Cardiac muscle cell (in vitro differentiated cells and primary cell): Measurements from ENCODE around the gene PGA5. TPM values are rescaled to one million over a fixed set of nuclear protein-coding genes. Genes with fewer than 3 reads are reported as not detected.

Experiments used
- DNase-seq, 2 donors: peaks; one replicate each; pipeline versions ENCODE4 v3.0.0 to v3.0.0-alpha.2; 2010 to 2017; ENCODE audit warnings: low read depth in 1 of 2, low spot score in 1 of 2
- H3K27ac ChIP-seq: fragments of 200-600 bp; sonication (generic); 2 replicates; pipeline ENCODE4 v1.5.1; 2016
- H3K27me3 ChIP-seq: fragments of 200-600 bp; sonication (generic); 2 replicates; pipeline ENCODE4 v1.6.0; 2016; ENCODE audit warnings: control low read depth
- H3K36me3 ChIP-seq: fragments of 200-600 bp; sonication (generic); 2 replicates; pipeline ENCODE4 v1.5.1; 2016; ENCODE audit warnings: control low read depth
- H3K4me1 ChIP-seq: fragments of 200-600 bp; sonication (generic); 2 replicates; pipeline ENCODE4 v1.8.1; 2017; ENCODE audit warnings: low read depth, mild to moderate bottlenecking, mixed run types
- H3K4me3 ChIP-seq: fragments of 200-600 bp; sonication (generic); 2 replicates; pipeline ENCODE4 v1.5.1; 2016; ENCODE audit warnings: mild to moderate bottlenecking
- H3K9me3 ChIP-seq: fragments of 200-600 bp; sonication (generic); 2 replicates; pipeline ENCODE4 v1.5.1; 2017; ENCODE audit warnings: low read depth, mild to moderate bottlenecking, control low read depth
- polyA plus RNA-seq: library from polyadenylated mRNA; unstranded; fragments of >200 nt; fragmentation: Nextera tagmentation; extraction: Ambion mirVana; gene quantifications from 2 replicates; pipeline ENCODE4 v1.2.1, GENCODE V29; 2016
- total RNA-seq: library from RNA; depleted of rRNA; stranded (reverse); fragments of >200 nt; gene quantifications from 2 replicates; pipeline ENCODE4 v1.2.3, GENCODE V29; 2016
- TF ChIP-seq, protein P1 (sequence below): IDR thresholded peaks from 2 replicates; pipeline ENCODE4 v1.5.1; 2012; ENCODE audit warnings: low read depth, mild to moderate bottlenecking, low read length

PGA5 gene
- total and polyA plus RNA-seq, 2 experiments from 2014 or later, result 0.89 to 4.8 TPM

DNA sequence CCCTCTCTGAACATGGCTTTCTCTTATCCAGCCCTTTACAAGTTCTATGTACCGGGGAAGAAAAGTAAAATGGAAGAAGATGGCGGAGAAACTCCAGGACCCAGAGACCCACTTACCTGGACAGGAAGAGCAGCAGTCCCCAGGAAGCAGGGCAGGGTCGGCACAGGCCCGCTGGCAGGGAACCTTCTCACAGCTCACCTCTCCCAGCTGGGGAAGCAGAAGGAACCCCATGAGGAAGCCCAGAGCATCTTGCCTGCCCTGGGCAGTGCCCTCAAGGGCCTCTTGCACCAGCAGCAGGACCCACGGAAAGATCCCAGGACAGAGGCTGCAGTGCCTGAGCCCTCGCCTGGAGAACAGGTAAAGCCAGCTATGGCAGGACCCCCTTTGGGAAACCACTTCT is 23.4 kb downstream of the PGA5 start:
- Histone ChIP-seq H3K4me3 (no peak overlapping the region), H3K9me3 (no peaks in the 10 kb centered on the region), H3K27me3 (no peaks in the 10 kb centered on the region), H3K4me1 (no peaks in the 10 kb centered on the region), H3K36me3 (no peaks in the 10 kb centered on the region), H3K27ac (no peak overlapping the region)
- TF ChIP-seq, protein P1, sequence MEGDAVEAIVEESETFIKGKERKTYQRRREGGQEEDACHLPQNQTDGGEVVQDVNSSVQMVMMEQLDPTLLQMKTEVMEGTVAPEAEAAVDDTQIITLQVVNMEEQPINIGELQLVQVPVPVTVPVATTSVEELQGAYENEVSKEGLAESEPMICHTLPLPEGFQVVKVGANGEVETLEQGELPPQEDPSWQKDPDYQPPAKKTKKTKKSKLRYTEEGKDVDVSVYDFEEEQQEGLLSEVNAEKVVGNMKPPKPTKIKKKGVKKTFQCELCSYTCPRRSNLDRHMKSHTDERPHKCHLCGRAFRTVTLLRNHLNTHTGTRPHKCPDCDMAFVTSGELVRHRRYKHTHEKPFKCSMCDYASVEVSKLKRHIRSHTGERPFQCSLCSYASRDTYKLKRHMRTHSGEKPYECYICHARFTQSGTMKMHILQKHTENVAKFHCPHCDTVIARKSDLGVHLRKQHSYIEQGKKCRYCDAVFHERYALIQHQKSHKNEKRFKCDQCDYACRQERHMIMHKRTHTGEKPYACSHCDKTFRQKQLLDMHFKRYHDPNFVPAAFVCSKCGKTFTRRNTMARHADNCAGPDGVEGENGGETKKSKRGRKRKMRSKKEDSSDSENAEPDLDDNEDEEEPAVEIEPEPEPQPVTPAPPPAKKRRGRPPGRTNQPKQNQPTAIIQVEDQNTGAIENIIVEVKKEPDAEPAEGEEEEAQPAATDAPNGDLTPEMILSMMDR, result no peak
- no peak for DNase-seq

DNA sequence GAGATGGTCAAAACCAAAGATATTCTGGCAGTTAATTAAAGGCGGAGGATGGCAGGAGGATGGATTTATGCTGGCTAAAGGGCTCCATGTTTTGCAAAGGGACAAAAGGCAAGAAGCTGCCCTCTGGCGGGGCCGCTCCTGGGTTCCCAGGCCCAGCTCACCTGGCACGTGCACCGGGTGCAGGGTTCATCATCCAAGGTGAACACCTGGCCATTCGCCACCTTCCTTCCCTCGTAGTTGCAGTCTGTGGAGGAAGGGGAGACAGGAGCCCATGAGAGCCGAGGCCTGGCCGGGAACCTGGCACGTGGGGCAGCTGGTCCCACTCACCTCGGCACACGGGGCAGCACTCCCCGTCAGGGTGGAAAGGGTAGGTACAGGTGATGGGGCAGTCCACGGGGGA is 23.8 kb downstream of the PGA5 start:
- Histone ChIP-seq H3K4me1 (no peaks in the 10 kb centered on the region), H3K27ac (no peak overlapping the region), H3K4me3 (no peak overlapping the region), H3K9me3 (no peaks in the 10 kb centered on the region), H3K36me3 (no peaks in the 10 kb centered on the region), H3K27me3 (no peaks in the 10 kb centered on the region)
- TF ChIP-seq, protein P1, result no peak
- DNase-seq, result no peak

DNA sequence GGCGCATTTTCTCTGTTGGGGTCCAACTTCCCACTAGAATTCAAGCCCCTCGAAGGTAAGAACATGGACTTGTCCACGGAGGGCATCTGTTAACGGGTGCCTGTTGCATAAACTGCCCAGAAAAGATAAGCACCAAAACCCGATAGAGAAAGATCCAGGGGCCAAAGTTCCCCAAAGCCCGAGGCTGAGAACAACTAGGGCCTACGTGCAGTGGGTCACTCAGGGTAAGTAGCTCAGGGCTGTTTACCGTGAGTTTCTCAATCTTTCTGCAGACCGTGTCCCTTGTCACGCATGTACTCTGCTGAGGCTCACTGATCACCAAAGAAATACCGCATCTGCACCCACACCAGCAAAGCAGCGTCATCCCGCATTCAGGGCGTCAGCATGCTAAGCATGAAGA is 24.4 kb downstream of the PGA5 start:
- H3K9me3 ChIP-seq, result no peaks in the 10 kb centered on the region
- no peaks in the 10 kb centered on the region for H3K36me3 ChIP-seq
- H3K4me1 ChIP-seq, result no peaks in the 10 kb centered on the region
- TF ChIP-seq, protein P1, result no peak
- no peak overlapping the region for H3K27ac ChIP-seq
- DNase-seq, result no peak
- no peaks in the 10 kb centered on the region for H3K27me3 ChIP-seq
- no peak overlapping the region for H3K4me3 ChIP-seq

DNA sequence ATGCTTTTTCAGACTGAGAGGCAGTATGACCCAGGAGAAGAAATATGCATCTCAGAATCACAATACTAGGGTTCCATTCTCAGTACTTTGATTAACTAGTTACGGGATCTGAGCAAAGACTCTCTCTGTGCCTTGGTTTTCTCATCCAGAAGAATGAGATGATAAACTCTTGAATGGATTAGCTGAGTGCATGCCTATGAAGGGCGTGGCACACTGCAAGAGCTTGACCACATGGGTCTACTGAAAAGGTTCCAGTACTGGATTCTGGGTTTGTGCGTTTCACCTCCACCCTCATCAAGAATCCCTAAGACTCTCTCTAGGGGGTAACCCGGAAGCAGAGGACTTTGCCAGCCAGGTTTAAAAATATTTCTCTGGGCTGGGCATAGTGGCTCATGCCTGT is 25.6 kb downstream of the PGA5 start:
- no peak overlapping the region for H3K27ac ChIP-seq
- TF ChIP-seq, protein P1, result no peak
- no peak for DNase-seq
- H3K9me3 ChIP-seq, result no peaks in the 10 kb centered on the region
- no peak overlapping the region for H3K4me3 ChIP-seq
- H3K27me3 ChIP-seq, result no peaks in the 10 kb centered on the region
- no peaks in the 10 kb centered on the region for H3K4me1 ChIP-seq
- H3K36me3 ChIP-seq, result no peaks in the 10 kb centered on the region

DNA sequence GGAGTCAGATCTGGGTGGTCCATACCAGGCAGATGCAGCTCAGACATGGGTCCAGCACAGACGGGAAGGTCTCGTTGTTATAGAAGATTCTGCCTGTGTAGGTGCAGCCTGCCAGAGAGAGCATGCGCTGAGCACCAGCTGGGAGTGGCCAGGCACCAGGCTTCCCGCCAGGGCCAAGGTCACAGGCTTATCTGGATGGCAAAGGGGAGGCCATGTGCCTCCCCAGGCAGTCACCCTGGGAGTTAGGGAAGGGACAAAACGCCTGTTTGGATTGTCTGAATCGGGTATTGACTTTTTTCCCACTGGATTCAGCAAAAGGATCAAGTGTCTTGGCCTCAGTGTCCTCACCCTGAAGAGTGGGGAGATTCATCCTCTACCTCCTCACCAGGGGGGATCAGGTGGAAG is 26.5 kb downstream of the PGA5 start:
- H3K27me3 ChIP-seq, result no peaks in the 10 kb centered on the region
- H3K4me1 ChIP-seq, result no peaks in the 10 kb centered on the region
- DNase-seq, result no peak
- no peak overlapping the region for H3K27ac ChIP-seq
- no peaks in the 10 kb centered on the region for H3K36me3 ChIP-seq
- no peaks in the 10 kb centered on the region for H3K9me3 ChIP-seq
- TF ChIP-seq, protein P1, result no peak
- no peak overlapping the region for H3K4me3 ChIP-seq
